GM18499 (cell line): ENCODE results near the gene C1orf198.

Experiments used
- ATAC-seq: cut with Tn5 transposase; IDR thresholded peaks from one replicate; pipeline ENCODE4 v1.9.1; 2021; ENCODE audit warnings: moderate number of reproducible peaks; ENCODE audit not compliant: insufficient read depth, unreplicated experiment

C1orf198 gene

DNA sequence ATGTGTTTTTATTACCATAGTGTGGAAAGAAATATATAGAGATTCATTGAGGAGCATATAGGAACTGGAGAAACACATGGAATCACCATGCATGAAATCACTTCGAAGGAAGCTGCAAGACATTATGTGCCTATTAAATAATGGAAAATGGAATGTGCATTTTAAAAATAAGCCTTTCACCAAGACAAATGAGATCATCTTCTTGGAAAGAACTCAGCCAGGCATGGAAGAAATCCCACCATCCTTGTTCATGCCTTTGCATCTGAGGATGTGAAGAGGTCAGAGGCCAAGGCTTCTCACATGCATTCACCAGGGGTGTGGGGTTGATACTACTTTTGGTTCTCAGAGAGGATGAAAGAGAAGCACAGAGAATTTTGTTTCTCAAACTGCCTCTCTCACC lies 50.0 kb downstream of the C1orf198 start:
- ATAC-seq: no peak

DNA sequence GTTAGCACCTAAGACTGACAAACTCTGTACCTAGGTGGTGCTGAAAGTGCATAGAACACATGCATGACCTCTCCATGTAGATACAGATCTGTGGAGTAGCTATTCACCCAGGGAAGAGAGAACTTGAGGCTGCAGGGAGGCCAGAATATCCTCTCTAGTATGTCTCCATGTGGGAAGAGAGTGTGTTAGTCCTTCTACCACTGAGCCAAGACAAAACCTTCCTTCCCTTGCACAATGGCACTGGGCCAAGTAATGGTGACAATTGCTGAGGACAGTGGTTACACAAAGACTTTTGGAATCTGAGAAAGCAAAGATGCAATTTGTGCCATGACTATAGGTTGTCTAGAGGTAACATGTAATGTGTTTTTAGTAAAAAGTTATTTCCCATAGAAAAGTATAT lies 52.3 kb downstream of the C1orf198 start:
- ATAC-seq: no peak

DNA sequence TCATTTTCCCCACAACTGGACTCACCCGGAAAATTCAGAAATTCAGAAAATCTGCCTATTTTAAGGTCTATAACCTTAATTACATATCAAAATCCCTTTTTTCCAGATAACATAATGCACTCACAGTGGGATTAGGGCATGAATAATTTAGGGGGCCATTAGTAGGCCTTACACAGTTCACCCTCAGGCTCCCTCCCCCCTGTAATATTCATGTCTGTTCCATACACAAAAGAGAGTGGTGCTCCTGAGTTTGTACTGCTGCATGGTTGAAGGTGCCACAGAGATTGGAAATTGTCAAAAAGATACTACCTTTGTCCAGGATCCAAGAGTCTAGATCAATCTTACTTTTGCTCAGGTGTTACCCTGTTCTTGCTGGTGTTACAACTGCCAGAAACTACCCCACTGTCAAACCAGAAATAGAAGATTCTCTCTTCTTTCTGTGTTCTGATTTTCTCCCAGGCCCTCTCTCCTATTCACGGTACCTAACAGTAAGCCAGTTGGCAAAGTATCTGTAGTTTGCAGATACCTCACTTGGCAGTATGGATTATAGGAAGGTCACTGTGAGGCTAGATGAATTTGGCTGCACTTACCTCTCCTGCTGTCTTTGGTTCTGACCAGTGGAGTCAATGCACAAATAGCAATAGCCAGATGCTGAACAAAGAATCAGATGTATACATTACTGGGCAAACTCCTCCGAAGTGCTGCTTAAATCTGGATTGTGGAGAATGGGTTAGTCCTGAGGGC lies 53.2 kb downstream of the C1orf198 start:
- ATAC-seq: no peak

DNA sequence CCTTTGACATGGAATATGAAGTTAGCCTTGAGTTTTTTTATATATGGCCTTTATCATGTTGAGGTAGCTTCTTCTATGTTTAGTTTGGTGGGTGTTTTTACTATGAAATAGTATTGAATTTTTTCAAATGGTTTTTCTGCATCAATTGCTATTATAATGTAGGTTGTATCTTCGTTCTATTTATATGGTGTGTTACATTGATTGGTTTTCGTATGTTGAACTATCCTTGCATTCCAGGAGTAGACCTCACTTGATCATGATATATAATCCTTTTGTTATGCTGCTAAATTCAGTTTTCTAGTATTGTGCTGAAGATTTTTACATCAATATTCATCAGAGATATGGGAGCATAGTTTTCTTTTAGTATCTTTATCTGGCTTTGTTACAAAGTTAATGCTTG lies 55.8 kb downstream of the C1orf198 start:
- no peak for ATAC-seq

DNA sequence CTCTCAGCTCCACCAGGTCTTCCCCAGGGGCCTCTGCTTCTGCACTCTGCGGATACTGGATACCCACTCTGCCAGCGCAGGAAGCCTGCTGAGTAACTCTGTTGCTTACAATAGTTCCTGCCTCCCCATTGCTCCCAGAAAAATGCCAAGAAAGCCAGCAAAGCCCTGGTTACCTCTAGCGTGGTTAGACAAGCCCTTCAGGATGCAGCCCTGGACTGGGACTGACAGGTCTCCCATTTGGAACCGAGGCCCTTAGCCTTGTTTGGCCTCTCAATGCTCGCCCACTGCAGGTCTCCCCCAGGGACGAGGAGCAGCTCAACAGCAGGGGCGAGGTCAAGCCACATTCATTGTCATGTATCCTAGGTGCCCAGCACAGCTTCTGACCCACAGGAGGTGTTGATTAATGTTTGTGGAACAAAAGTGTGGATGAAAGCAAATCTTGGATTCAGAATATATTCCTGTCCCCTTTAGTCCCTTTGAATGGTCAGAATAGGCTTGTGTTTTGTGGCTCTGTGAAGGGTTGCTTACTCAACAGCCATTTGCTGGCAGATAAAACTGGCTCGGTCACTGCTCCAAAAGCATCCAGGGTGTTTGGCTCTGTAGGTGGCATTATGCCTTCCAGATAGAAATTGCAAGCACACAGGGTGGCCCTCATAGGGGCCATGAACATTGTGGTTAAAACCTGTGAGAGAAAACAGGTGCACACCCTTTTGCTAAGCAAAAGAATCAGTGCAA lies 58.9 kb downstream of the C1orf198 start:
- no peak for ATAC-seq

DNA sequence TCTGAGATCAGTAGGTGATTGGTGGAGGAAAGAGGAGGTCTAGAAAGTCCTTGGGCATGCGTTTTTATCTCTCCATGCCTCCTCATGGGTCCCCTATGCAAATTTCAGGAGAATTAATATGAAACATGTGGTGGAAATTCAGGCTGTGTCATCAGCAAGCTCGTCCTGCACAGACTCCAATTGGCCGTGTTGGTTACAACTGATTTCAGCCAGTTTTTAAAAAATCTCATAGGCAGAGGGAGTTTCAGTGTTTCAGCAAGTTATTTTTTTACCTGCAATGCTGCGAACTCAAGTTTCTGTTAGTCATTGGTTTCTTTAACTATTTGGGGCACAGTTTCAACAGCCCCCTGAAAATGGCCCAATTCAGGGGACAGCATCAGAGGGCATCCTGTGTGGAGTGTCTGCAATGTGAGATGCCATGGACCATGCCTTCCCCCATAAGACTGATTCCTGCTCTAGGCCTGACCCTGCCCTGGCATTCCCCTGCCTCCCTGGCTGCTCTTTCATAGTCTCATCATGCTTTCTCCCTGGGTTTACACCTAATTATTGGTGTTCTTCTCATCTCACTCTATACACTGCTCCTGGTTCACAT lies 59.9 kb downstream of the C1orf198 start:
- ATAC-seq: no peak

DNA sequence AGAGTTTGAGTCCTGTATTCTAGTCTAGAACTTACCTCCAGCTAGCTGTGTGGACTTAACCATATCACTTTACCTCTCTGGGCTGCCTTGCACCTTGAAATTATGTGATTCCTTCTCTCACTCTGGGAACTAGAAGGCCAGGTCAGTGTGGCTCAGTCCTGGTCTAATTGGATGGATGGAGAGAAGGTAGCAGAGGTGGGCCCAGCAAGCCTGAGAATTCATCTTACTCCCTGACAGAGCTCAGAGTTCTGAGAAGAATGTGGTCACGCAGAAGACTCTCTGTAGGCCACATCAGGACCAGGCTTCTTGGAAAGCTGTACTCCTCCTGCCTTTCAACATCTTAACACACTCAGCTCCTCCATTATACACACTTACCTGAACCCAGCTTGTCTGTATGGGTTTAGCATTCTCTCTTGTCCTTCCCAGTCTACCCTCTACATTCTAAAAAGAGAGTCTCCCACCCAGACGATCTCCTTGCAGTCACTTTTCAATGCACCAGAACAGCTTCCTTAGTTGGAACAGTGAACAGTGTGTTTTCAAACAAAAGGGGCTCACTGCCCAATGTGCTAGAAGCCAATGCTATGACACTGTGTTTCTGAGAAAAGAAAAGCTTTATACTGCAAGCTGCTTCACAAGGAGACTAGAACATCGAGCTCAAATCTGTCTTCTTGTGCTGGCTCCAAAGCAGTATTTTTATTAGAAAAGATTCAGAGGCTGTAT lies 60.6 kb downstream of the C1orf198 start:
- no peak for ATAC-seq

DNA sequence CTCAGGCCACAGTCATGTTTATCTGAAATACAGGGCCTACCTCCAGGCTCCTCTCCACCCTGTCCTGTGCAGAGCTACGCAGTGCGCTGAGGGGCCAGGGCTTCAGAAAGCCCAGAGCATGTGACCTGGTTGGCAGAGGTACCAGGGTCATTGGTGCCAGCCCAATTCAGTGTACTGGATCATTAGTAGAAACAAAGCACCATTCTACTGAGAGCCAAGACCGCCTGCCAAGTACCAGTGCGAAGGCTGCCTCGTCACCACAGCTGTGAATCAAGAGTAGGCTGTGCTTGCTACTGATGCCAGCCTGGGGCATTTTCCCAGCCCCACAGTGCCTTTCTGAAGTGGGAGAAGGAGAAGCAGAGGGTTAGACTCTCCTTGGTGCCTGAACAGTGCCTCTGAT lies 61.3 kb downstream of the C1orf198 start:
- no peak for ATAC-seq

DNA sequence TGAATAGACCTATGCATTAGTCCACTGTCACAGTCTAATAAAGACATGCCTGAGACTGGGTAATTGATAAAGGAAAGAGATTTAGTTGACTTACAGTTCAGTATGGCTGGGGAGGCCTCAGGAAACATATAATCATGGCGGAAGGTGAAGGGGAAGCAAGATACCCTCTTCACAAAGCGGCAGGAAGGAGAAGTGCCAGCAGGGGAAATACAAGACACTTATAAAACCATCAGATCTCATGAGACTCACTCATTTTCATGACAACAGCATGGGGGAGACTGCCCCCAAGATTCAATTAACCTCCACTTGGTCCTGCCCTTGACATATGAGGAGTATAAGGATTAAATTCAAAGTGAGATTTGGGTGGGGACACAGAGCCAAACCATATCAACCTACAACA lies 61.8 kb downstream of the C1orf198 start:
- ATAC-seq: no peak

DNA sequence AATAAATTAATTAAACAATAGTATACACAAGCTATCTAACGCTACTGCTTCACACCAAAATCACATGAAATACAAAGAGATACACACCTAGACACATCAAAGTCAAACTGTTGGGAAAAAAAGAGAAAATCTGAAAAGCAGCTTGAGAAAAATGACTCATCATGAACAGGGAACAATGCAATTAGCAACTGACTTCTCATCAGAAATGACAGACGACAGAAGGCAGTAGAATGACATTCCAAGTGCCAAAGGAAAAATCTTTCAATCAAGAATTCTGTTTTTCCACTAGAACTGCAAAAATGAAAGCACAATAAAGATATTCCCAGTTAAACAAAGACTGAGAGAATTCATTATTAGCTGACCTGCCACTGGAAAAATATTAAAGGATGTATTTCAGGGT lies 63.9 kb downstream of the C1orf198 start:
- ATAC-seq: no peak

DNA sequence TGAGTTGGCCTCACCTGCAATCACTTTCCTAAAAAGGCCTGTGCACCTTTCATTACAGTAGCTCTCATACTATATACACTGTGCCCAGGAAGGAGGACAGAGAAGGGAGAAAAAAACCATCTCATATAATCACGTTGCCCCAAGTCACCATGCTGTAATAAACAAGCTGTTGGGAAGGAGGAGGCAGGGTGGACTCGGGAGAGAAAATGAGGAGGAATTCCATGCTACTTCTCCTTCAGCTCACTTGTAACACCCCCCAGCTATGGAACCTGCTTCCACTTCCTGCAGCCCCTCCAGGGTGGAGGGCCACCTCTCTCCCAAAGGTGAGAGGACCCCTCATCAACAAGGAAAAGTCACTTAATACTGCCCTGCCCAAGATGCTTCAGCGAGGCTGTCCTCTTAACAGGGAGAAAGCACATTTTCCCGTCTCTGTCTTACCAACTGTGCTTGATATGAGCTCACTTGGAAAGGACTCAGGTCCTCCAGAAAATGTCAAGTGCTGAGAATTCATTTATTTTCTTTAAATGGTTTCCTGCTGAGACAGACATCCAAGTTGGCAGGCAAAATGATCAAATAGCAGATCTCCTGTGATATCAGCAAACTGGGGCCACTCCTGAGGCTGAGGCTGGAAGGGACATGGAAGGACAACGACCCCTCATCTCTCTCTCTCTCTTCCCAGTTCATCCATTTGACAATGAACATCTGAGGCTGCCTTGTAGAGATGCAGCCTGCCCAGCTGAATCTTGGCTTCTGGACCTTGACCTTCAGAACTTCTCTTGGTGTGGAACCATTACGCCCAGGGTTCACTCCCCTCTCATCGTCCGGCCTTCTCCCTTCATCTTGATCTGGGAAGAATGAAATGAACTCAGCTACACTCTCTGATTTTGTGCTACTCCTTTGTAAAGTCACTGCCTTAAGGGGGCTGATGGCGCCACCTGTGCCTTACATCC lies 67.2 kb downstream of the C1orf198 start:
- ATAC-seq: no peak

DNA sequence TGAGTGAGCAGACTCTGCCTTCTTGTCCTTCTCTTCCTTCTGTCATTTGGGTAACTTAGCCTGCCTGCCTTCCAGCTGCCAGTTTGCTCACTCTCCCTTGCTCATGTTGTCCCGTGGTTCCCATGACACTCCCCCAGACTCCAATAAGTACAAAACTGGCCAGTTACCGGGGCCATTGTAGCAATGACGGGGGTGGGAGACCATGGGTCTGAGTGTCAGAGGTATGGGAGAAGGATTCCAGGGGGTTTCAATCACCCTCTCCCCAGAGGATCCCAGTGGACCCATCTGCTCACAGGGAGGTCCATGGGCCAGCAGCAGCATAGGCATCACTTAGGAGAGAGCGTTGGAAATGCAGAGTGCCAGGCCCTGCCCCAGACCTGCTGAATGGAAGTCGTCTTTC lies 69.8 kb downstream of the C1orf198 start:
- no peak for ATAC-seq

DNA sequence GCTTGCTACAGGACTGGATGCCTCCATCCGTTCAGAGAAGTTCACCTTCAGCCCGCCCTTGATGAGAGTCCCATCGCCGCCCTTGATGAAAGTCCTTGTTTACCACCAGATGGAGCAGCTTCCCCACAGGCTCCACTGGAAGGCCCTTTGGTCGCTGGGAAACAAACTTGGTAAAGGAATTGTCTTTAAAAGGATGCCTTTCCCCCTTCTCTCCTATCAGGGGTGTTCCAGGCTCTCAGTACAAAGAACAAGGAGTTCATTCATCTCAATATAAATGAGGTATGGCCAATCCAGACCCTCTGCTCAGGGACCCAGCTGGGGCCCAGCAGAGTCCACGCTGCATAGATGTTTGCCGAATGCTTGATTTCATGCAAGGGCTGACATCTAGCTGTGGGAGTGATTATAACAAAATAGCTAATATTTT lies 70.4 kb downstream of the C1orf198 start:
- no peak for ATAC-seq

DNA sequence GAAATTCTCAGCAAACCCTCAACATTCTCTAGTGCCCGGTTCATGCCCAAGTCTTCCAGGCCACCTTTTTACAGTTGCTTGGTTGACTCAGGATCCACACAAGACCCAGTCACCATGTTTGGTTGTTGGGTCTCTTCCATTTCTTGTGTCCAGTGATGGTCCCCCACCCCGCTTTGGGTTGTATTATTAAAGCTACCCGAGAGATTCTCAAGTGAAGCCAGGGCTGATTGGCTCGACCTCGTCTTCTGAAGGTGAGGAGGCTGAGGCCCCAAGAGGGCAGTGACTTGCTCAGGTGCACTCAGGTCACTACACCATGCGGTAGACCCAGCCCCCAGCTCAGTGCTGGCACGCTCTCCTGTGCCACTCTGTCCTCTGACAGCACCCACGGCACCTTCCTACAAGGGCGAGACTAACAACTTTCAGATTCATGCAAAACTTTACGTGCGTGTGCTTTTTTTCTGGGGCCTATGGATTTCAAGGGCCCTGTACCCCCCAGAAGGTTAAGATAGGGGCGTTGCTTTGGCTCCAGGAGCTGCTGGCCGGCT lies 70.9 kb downstream of the C1orf198 start:
- ATAC-seq: no peak

DNA sequence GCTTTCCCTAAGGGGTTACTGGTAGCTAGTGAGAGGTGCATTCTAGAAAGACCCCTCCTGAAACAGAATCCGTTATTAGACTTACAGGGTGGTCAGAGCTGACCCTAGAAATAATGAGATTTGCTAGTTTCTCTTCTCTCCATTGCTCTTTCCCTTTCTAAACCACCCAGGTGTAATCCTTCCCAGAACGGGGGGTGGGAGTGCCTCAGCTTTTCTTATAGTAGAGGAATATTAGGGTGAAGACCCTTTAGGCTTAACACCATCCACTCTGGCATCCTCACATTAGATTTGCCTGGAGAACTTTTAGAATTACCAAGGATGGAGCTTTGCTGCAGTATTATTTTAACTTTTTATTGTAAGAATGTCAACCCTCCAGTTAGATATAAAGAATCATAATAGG lies 71.7 kb downstream of the C1orf198 start:
- ATAC-seq: no peak

DNA sequence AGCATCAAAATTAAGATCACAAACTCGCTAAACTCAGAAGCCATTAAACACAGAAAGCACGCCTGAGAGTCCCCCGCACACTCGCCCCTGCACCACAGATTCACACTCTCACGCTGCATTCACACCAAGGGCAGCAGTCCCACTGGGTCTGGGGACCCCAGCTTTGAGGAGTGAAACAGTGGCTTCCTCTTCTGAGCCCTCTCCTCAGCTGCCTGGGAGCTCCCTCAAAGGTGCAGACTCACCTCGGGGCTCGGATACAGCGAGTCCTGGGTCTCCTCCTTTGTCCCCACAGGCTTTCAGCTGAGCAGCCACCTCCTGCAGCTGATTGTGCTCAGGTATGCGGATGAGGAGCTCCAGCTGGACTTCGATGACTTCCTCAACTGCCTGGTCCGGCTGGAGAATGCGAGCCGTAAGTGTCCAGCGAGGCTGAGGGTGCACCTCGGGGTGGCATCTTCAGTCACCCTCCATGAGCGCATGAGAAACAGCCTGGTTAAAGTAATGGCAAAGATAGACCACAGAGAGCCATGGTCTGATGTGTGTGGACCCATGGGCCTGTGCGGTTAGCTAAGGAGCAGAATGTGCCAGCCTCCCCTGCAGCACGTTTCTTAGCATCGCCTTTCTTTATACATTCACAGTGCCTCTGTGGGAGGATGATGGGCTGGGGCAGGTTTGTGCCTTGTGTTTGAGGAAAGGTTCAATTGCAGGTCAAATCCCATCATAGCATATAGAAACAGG lies 73.3 kb downstream of the C1orf198 start:
- ATAC-seq: no peak

DNA sequence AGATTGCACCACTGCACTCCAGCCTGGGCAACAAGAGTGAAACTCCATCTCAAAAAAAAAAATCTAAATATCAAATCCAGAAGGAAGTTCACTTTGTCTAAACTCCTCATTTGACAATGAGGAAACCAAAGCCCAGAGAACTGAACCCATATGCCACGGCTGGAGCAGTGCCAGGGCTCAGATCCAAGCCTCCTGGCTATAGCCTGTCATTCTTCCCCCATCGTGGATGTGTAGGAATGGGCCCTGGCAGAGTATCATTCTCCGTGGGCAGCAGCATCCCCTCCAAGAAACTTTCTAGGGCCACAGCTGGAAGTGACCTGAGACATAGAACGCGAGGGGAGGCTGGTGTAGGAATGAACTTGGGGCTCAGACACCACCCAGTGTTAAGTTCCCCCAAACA lies 73.9 kb downstream of the C1orf198 start:
- no peak for ATAC-seq

DNA sequence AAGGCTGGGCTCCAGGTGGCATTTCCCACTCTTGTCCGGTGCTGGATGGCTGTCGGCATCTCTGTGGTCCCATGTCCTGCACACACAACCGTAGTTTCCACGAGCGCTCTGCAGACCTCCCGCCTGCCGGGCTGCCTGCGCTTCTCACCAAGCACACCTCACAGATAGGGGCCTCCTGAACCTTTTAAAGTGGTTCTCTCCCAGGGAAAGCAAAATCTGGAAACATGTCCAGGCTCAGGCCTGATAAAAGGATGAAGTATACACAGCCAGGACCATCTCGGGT lies 74.9 kb downstream of the C1orf198 start:
- ATAC-seq: no peak
